ENCODE data around the gene ABHD13. TPM values are rescaled to one million over a fixed set of nuclear protein-coding genes. Genes with fewer than 3 reads are reported as not detected.
"Not testable (repeated sequence)": the region's sequence is repeated elsewhere in the genome, so short reads cannot be mapped to it uniquely, and the experiment has no call there.

The ABHD13 gene
- total RNA-seq, 1 donor from 2014 or later: 8.7 TPM

GRCh38 chr13:108212886-108213285 lies 5.3 kb upstream of the ABHD13 start:
- Mint-ChIP-seq H3K36me3 (ENCODE audit: unreplicated experiment) (peaks cover 8% of the 10 kb centered on the region), H3K4me3 (ENCODE audit: unreplicated experiment) (no peak overlapping the region), H3K27ac (ENCODE audit: unreplicated experiment) (no peak overlapping the region), H3K4me1 (ENCODE audit: low read depth, unreplicated experiment) (peaks cover 12% of the 10 kb centered on the region), H3K27me3 (ENCODE audit: unreplicated experiment) (no peaks in the 10 kb centered on the region), H3K9me3 (ENCODE audit: unreplicated experiment) (peaks cover 4% of the 10 kb centered on the region)
- TF ChIP-seq, protein P1, sequence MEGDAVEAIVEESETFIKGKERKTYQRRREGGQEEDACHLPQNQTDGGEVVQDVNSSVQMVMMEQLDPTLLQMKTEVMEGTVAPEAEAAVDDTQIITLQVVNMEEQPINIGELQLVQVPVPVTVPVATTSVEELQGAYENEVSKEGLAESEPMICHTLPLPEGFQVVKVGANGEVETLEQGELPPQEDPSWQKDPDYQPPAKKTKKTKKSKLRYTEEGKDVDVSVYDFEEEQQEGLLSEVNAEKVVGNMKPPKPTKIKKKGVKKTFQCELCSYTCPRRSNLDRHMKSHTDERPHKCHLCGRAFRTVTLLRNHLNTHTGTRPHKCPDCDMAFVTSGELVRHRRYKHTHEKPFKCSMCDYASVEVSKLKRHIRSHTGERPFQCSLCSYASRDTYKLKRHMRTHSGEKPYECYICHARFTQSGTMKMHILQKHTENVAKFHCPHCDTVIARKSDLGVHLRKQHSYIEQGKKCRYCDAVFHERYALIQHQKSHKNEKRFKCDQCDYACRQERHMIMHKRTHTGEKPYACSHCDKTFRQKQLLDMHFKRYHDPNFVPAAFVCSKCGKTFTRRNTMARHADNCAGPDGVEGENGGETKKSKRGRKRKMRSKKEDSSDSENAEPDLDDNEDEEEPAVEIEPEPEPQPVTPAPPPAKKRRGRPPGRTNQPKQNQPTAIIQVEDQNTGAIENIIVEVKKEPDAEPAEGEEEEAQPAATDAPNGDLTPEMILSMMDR (IDR thresholded peaks at IDR 0.05; ENCODE audit: partially characterized antibody, unreplicated experiment): no peak
- DNase-seq: no peak

- Mint-ChIP-seq H3K27me3 (ENCODE audit: unreplicated experiment) (peaks cover under 1% of the 10 kb centered on the region), H3K4me3 (ENCODE audit: unreplicated experiment) (peak overlapping the region; percentile 94), H3K36me3 (ENCODE audit: unreplicated experiment) (peaks cover 8% of the 10 kb centered on the region), H3K27ac (ENCODE audit: unreplicated experiment) (peak overlapping the region; percentile 84), H3K9me3 (ENCODE audit: unreplicated experiment) (peaks cover 7% of the 10 kb centered on the region), H3K4me1 (ENCODE audit: low read depth, unreplicated experiment) (peaks cover 12% of the 10 kb centered on the region)
- DNase-seq: no peak
- TF ChIP-seq, protein P1 (IDR thresholded peaks at IDR 0.05; ENCODE audit: partially characterized antibody, unreplicated experiment): no peak
These were observed 4.2 kb upstream of the ABHD13 start for GRCh38 chr13:108213946-108214345.

GRCh38 chr13:108214441-108215271 lies 3.5 kb upstream of the ABHD13 start:
- peaks cover 4% of the 10 kb centered on the region for H3K36me3 Mint-ChIP-seq (ENCODE audit: unreplicated experiment)
- H3K27ac Mint-ChIP-seq (ENCODE audit: unreplicated experiment): peak overlapping the region; percentile 84
- H3K4me3 Mint-ChIP-seq (ENCODE audit: unreplicated experiment): peak overlapping the region; percentile 94
- peaks cover 17% of the 10 kb centered on the region for H3K4me1 Mint-ChIP-seq (ENCODE audit: low read depth, unreplicated experiment)
- TF ChIP-seq, protein P1 (IDR thresholded peaks at IDR 0.05; ENCODE audit: partially characterized antibody, unreplicated experiment): no peak
- peaks cover 5% of the 10 kb centered on the region for H3K27me3 Mint-ChIP-seq (ENCODE audit: unreplicated experiment)
- peak; percentile 39 for DNase-seq
- peaks cover 12% of the 10 kb centered on the region for H3K9me3 Mint-ChIP-seq (ENCODE audit: unreplicated experiment)

DNA sequence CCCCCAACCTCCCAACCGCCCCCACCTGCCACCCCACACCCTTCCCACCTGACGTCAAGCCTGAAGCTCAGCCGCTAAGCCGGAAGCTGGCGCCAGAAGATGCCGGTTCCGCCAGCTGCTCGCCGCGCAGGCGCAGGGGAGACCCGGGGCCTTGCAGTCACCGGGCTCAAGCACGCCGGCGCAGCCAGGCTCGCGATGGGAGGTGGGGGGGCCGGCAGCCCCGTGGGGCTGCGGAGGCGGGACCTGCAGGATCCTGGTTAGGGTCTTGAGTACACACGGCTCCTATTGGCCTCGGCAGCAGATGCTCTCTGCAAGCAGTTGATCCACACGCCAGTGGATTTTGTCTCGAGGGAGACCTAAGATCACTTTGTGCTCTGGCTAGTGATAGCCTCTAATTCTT lies 2.8 kb upstream of the ABHD13 start, which contains the start of gene LIG4:
LIG4 (minus strand) TSS at position 101 of the 400 bp plus-strand sequence. CDS start 4,268 bp downstream, outside the sequence.
- Mint-ChIP-seq H3K36me3 (ENCODE audit: unreplicated experiment) (no peaks in the 10 kb centered on the region), H3K27me3 (ENCODE audit: unreplicated experiment) (peaks cover 5% of the 10 kb centered on the region), H3K4me1 (ENCODE audit: low read depth, unreplicated experiment) (peaks cover 24% of the 10 kb centered on the region), H3K9me3 (ENCODE audit: unreplicated experiment) (peaks cover 12% of the 10 kb centered on the region), H3K27ac (ENCODE audit: unreplicated experiment) (peak within 1 kb of the TSS; percentile 84), H3K4me3 (ENCODE audit: unreplicated experiment) (peak within 1 kb of the TSS; percentile 94)
- DNase-seq: peak; percentile 98
- TF ChIP-seq, protein P1 (IDR thresholded peaks at IDR 0.05; ENCODE audit: partially characterized antibody, unreplicated experiment): no peak

GRCh38 chr13:108217307-108218043 lies 717 bp upstream of the ABHD13 start:
- H3K4me1 Mint-ChIP-seq (ENCODE audit: low read depth, unreplicated experiment): peaks cover 30% of the 10 kb centered on the region
- peak overlapping the region; percentile 86 for H3K4me3 Mint-ChIP-seq (ENCODE audit: unreplicated experiment)
- peaks cover 12% of the 10 kb centered on the region for H3K9me3 Mint-ChIP-seq (ENCODE audit: unreplicated experiment)
- not testable (repeated sequence) for H3K27me3 Mint-ChIP-seq (ENCODE audit: unreplicated experiment); H3K36me3 Mint-ChIP-seq (ENCODE audit: unreplicated experiment); DNase-seq
- H3K27ac Mint-ChIP-seq (ENCODE audit: unreplicated experiment): peak overlapping the region; percentile 94
